Liver (tissue), 9 donors: ENCODE results near the gene TEX9. TPM values are rescaled to one million over a fixed set of nuclear protein-coding genes. Genes with fewer than 3 reads are reported as not detected.
"Not testable (repeated sequence)": the region's sequence is repeated elsewhere in the genome, so short reads cannot be mapped to it uniquely, and the experiment has no call there.

Experiments
- DNase-seq: peaks from one replicate; pipeline ENCODE4 v3.0.0-alpha.2; 2017; ENCODE audit warnings: low spot score
- H3K27ac ChIP-seq, 2 donors: one replicate each; pipeline ENCODE4 v1.7.0; 2013; ENCODE audit warnings: inconsistent platforms in 2 of 2, low read length in 2 of 2, control low read depth in 1 of 2, low read depth in 1 of 2, mild to moderate bottlenecking in 1 of 2
- H3K27me3 ChIP-seq, 4 donors: one replicate each; pipeline versions ENCODE4 v1.6.1 to v1.7.0; 2013; ENCODE audit warnings: low read length in 3 of 4, inconsistent platforms in 1 of 4, mild to moderate bottlenecking in 1 of 4, moderate library complexity in 1 of 4; ENCODE audit not compliant: control insufficient read depth in 4 of 4, insufficient read depth in 4 of 4
- H3K36me3 ChIP-seq, 4 donors: one replicate each; pipeline versions ENCODE4 v1.6.1 to v1.7.0; 2013; ENCODE audit warnings: low read length in 3 of 4, mild to moderate bottlenecking in 3 of 4, low read depth in 1 of 4, moderate library complexity in 1 of 4; ENCODE audit not compliant: control insufficient read depth in 4 of 4, insufficient read depth in 3 of 4
- H3K4me1 ChIP-seq, 4 donors: one replicate each; pipeline versions ENCODE4 v1.6.1 to v1.7.0; 2013; ENCODE audit warnings: low read length in 3 of 4, mild to moderate bottlenecking in 3 of 4, moderate library complexity in 1 of 4; ENCODE audit not compliant: control insufficient read depth in 4 of 4, insufficient read depth in 4 of 4
- H3K4me3 ChIP-seq, 3 donors: one replicate each; pipeline versions ENCODE4 v1.6.1 to v1.7.0; 2013; ENCODE audit warnings: low read length in 3 of 3, control low read depth in 1 of 3, low read depth in 1 of 3, mild to moderate bottlenecking in 1 of 3
- H3K9ac ChIP-seq, 2 donors: one replicate each; pipeline ENCODE4 v1.7.0; 2013; ENCODE audit warnings: low read length in 2 of 2, mild to moderate bottlenecking in 2 of 2, moderate library complexity in 2 of 2, control low read depth in 1 of 2, low read depth in 1 of 2
- H3K9me3 ChIP-seq, 4 donors: one replicate each; pipeline versions ENCODE4 v1.6.1 to v1.7.0; 2013; ENCODE audit warnings: low read length in 3 of 4; ENCODE audit not compliant: control insufficient read depth in 4 of 4
- CTCF ChIP-seq: fragments of 150-350 bp; IDR thresholded peaks from 2 replicates; pipeline ENCODE4 v1.5.1; 2017; ENCODE audit warnings: improper control_type of control experiment, low read depth, low read length; ENCODE audit not compliant: missing input control
- GABPA ChIP-seq, 2 donors: IDR thresholded peaks in 1 of 2; conservative IDR thresholded peaks in 1 of 2; 2 replicates each; pipeline ENCODE4 v1.6.1; 2016; ENCODE audit warnings: antibody characterized with exemption in 2 of 2, mild to moderate bottlenecking in 1 of 2, moderate library complexity in 1 of 2
- HNF4A ChIP-seq, 2 donors: conservative IDR thresholded peaks; 2 replicates each; pipeline ENCODE4 v1.6.1; 2016; ENCODE audit warnings: antibody characterized with exemption in 2 of 2, mild to moderate bottlenecking in 2 of 2
- JUND ChIP-seq, 2 donors: IDR thresholded peaks; 2 replicates each; pipeline ENCODE4 v1.6.1; 2016; ENCODE audit warnings: antibody characterized with exemption in 2 of 2
- MAX ChIP-seq: IDR thresholded peaks from 2 replicates; pipeline ENCODE4 v1.6.1; 2016; ENCODE audit warnings: antibody characterized with exemption
- NR2F2 ChIP-seq: IDR thresholded peaks from 2 replicates; pipeline ENCODE4 v1.6.1; 2016; ENCODE audit warnings: antibody characterized with exemption
- RAD21 ChIP-seq, 2 donors: IDR thresholded peaks; 2 replicates each; pipeline ENCODE4 v1.6.1; 2016; ENCODE audit warnings: antibody characterized with exemption in 2 of 2, mild to moderate bottlenecking in 2 of 2
- REST ChIP-seq: IDR thresholded peaks from 2 replicates; pipeline ENCODE4 v1.6.1; 2016; ENCODE audit warnings: antibody characterized with exemption, mild to moderate bottlenecking
- SP1 ChIP-seq: IDR thresholded peaks from 2 replicates; pipeline ENCODE4 v1.6.1; 2018; ENCODE audit warnings: antibody characterized with exemption, mild to moderate bottlenecking
- TAF1 ChIP-seq: conservative IDR thresholded peaks from 2 replicates; pipeline ENCODE4 v1.6.1; 2016; ENCODE audit warnings: antibody characterized with exemption, mild to moderate bottlenecking
- ZBTB33 ChIP-seq: IDR thresholded peaks from 2 replicates; pipeline ENCODE4 v1.6.1; 2016; ENCODE audit warnings: antibody characterized with exemption
- WGBS: extraction: QIAGEN DNeasy Blood & Tissue Kit; methylation state at CpG from one replicate; pipeline ENCODE4 v1.1.7; 2013; 5-methylcytosine and 5-hydroxymethylcytosine counted together
- polyA plus RNA-seq, 2 donors: library from polyadenylated mRNA; stranded (reverse) in 1 of 2; unstranded in 1 of 2; fragments of 200-250 nt in 1 of 2; fragments of >200 nt in 1 of 2; fragmentation: Nextera tagmentation in 1 of 2; extraction: Ambion mirVana in 1 of 2; gene quantifications; one replicate each; pipeline versions ENCODE4 v1.2.1 to v1.2.3, GENCODE V29; 2013 to 2015
- total RNA-seq, 2 donors: library from RNA; depleted of rRNA; stranded (reverse); fragments of >200 nt; gene quantifications; one replicate each; pipeline ENCODE4 v1.2.3, GENCODE V29; 2014
- donor health status: healthy.
- donor health status: healthy.
- donor health status: healthy.
- donor health status: healthy.
- donor health status: healthy.

Gene TEX9
- total and polyA plus RNA-seq, 4 donors: 0.48 to 1.4 (median 0.90) TPM

- 98% methylated on average over 2 of the region's 2 CpGs for WGBS
These were observed 9.5 kb downstream of the TEX9 start for GRCh38 chr15:56374693-56375092.

GRCh38 chr15:56377822-56378221 lies 12.6 kb downstream of the TEX9 start:
- H3K36me3 ChIP-seq, H3K4me3 ChIP-seq, H3K9ac ChIP-seq, H3K9me3 ChIP-seq, H3K27ac ChIP-seq, H3K4me1 ChIP-seq, DNase-seq, H3K27me3 ChIP-seq: not testable (repeated sequence)
- 95% methylated on average over 2 of the region's 2 CpGs for WGBS

More at GRCh38 chr15:56374693-56375092, 9.5 kb downstream of the TEX9 start:
- not testable (repeated sequence) for DNase-seq, H3K27ac ChIP-seq, H3K9me3 ChIP-seq, H3K27me3 ChIP-seq, H3K36me3 ChIP-seq, H3K9ac ChIP-seq, H3K4me1 ChIP-seq, H3K4me3 ChIP-seq

GRCh38 chr15:56383010-56383409 lies 17.8 kb downstream of the TEX9 start:
- no peak overlapping the region for H3K27ac ChIP-seq
- DNase-seq: no peak
- no peaks in the 10 kb centered on the region for H3K4me1 ChIP-seq
- TF ChIP-seq NR2F2 (no peak), RAD21 (IDR thresholded peaks at IDR 0.05) (no peak)
- no peaks in the 10 kb centered on the region for H3K36me3 ChIP-seq
- H3K9me3 ChIP-seq: no peaks in the 10 kb centered on the region
- no peak overlapping the region for H3K9ac ChIP-seq
- H3K4me3 ChIP-seq: no peak overlapping the region
- 96% methylated on average over 3 of the region's 3 CpGs for WGBS
- no peaks in the 10 kb centered on the region for H3K27me3 ChIP-seq

- Histone ChIP-seq H3K9ac (no peak overlapping the region), H3K36me3 (no peaks in the 10 kb centered on the region), H3K4me3 (no peak overlapping the region), H3K9me3 (no peaks in the 10 kb centered on the region), H3K4me1 (no peaks in the 10 kb centered on the region), H3K27me3 (no peaks in the 10 kb centered on the region), H3K27ac (no peak overlapping the region)
- 88% methylated on average over 3 of the region's 3 CpGs for WGBS
- TF ChIP-seq SP1: no peak
- DNase-seq: no peak
These were observed 20.7 kb downstream of the TEX9 start for GRCh38 chr15:56385908-56386307.

- Histone ChIP-seq H3K36me3 (no peaks in the 10 kb centered on the region), H3K4me3 (no peak overlapping the region), H3K4me1 (no peaks in the 10 kb centered on the region), H3K9me3 (no peaks in the 10 kb centered on the region), H3K9ac (no peak overlapping the region), H3K27ac (no peak overlapping the region), H3K27me3 (no peaks in the 10 kb centered on the region)
- 95% methylated on average over 2 of the region's 2 CpGs for WGBS
- DNase-seq: no peak
- no peak for TF ChIP-seq JUND (IDR thresholded peaks at IDR 0.05)
- TF ChIP-seq SP1: no peak
- no peak for TF ChIP-seq REST
- no peak for TF ChIP-seq TAF1
- no peak for TF ChIP-seq NR2F2
- no peak for TF ChIP-seq GABPA (IDR thresholded peaks at IDR 0.05 in 1 of 2, conservative IDR thresholded peaks at IDR 0.05 in 1 of 2)
- TF ChIP-seq RAD21 (IDR thresholded peaks at IDR 0.05): no peak
- TF ChIP-seq MAX: no peak
- TF ChIP-seq HNF4A (conservative IDR thresholded peaks at IDR 0.05): no peak
- TF ChIP-seq CTCF: no peak
- no peak for TF ChIP-seq ZBTB33
These were observed 25.6 kb downstream of the TEX9 start for GRCh38 chr15:56390739-56391267.
